ENCODE measurements around the gene ZCWPW1. TPM values are rescaled to one million over a fixed set of nuclear protein-coding genes. Genes with fewer than 3 reads are reported as not detected.

ZCWPW1 gene
- total and polyA plus RNA-seq, 2 experiments from 2014 or later, result 0.59 to 2.7 TPM

GRCh38 chr7:100400041-100400440, 28.5 kb downstream of the ZCWPW1 start (continued):
- TF ChIP-seq ZNF462 (CRISPR knock-in tag; IDR thresholded peaks at IDR 0.05), result no peak
- TF ChIP-seq JUNB (IDR thresholded peaks at IDR 0.05; ENCODE audit: unreplicated experiment), result no peak
- TF ChIP-seq CREB1 (CRISPR knock-in tag; IDR thresholded peaks at IDR 0.05; ENCODE audit: low read depth), result no peak
- TF ChIP-seq CTCF (conservative IDR thresholded peaks at IDR 0.05; ENCODE audit: low read depth in 2 of 2), result no peak
- TF ChIP-seq ZNF331 (CRISPR knock-in tag; IDR thresholded peaks at IDR 0.05; ENCODE audit: low read depth), result no peak

GRCh38 chr7:100398239-100398638, 30.3 kb downstream of the ZCWPW1 start:
- Histone ChIP-seq H3K4me3 (no peak overlapping the region), H2AFZ (peak overlapping the region; percentile 80), H3K9me2 (ENCODE audit: insufficient read depth) (no peaks in the 10 kb centered on the region), H3K27me3 (ENCODE audit: insufficient read depth) (0 out of 2 replicates have a peak, but pooled peaks cover 8% of the 10 kb centered on the region), H3K79me2 (replicated peaks; ENCODE audit: insufficient read depth) (no peaks in the 10 kb centered on the region), H3K27ac (ENCODE audit: low read depth) (no peak overlapping the region), H3F3A (replicated peaks; ENCODE audit: low read depth) (no peaks in the 10 kb centered on the region), H3K4me2 (0 out of 2 replicates have a peak overlapping the region, but pooled peaks have one; percentile 26), H3K4me1 (ENCODE audit: insufficient read depth) (peaks cover 10% of the 10 kb centered on the region), H4K20me1 (replicated peaks; ENCODE audit: insufficient read depth) (no peaks in the 10 kb centered on the region; the same call in 1 of the 2 replicates), H3K36me3 (ENCODE audit: insufficient read depth) (no peaks in the 10 kb centered on the region)
- ATAC-seq, result peak; percentile 8; the same call in 2 of the 3 replicates
- Mint-ChIP-seq H3K9me3 (no peaks in the 10 kb centered on the region), H3K4me1 (peaks cover 19% of the 10 kb centered on the region), H3K36me3 (ENCODE audit: low read depth) (no peaks in the 10 kb centered on the region), H3K4me3 (no peak overlapping the region), H3K27me3 (ENCODE audit: insufficient read depth, low read depth, poor library complexity) (peaks cover 10% of the 10 kb centered on the region), H3K27ac (no peak overlapping the region)
- DNase-seq (ENCODE audit: low spot score), result no peak
- TF ChIP-seq CREB1 (CRISPR knock-in tag; IDR thresholded peaks at IDR 0.05; ENCODE audit: low read depth) (no peak), ZNF114 (CRISPR knock-in tag; IDR thresholded peaks at IDR 0.05) (no peak), REST (IDR thresholded peaks at IDR 0.05; ENCODE audit: unreplicated experiment) (no peak), ZNF331 (CRISPR knock-in tag; IDR thresholded peaks at IDR 0.05; ENCODE audit: low read depth) (no peak)

All from GM23338 (cell line).